Right renal pelvis (tissue), 4 donors: ENCODE measurements around the gene ST8SIA1. TPM values are rescaled to one million over a fixed set of nuclear protein-coding genes. Genes with fewer than 3 reads are reported as not detected.

Source experiments
- DNase-seq, 4 donors: peaks; one replicate each; pipeline ENCODE4 v3.0.0-alpha.2; 2013; ENCODE audit warnings: low read depth in 4 of 4, low spot score in 3 of 4, missing footprints in 1 of 4
- polyA plus RNA-seq, 4 donors: library from polyadenylated mRNA; unstranded; fragments of 120-200 nt; gene quantifications; one replicate each; pipeline ENCODE4 v1.2.1, GENCODE V29; 2013; ENCODE audit not compliant: insufficient read length in 4 of 4

Gene ST8SIA1
- polyA plus RNA-seq, 4 donors: 5.3 to 6.3 (median 5.9) TPM

DNA sequence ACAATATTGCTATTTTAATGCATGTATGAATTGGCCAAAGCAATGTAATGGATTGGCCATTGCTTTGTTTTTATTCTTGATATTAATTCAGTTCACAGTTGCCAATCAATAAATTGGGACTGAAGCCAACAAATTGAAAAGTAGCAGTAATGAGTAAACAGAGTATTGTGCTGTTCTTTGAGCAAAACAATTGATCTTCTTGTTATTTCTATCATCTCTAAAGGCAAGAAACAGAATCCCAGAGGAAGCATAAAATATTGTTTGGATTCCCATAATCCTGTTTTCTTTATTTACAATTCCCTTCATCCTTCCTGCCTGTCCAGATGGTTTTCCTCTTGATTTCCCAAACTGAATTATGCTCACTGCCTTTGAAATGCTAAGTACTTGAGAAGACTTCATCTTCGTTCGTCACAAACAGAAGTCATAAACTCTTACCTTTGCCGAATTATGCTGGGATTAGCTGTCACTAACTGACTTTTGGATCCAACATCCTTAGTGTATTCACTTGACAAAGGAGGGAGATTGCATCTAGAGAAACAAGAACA is 85.9 kb downstream of the ST8SIA1 start:
- DNase-seq: no peak

DNA sequence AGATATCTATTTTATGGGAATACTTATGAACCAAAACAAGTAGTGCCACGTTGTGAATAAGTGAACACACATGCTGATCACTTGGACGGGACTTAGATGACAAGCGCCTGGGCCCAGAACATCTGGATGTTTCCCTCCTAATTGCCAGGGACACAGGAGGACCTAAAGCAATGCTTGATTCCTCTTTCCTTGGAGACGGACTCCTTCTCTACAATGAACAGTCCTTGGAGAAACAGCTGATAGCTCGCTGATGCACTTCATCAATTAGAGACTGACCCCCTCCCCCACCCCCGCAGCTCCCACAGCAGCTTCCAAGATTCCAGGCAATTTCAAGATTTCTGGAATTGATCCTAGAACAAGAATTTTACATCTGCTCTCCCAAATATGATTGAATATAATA is 86.4 kb downstream of the ST8SIA1 start:
- no peak for DNase-seq

DNA sequence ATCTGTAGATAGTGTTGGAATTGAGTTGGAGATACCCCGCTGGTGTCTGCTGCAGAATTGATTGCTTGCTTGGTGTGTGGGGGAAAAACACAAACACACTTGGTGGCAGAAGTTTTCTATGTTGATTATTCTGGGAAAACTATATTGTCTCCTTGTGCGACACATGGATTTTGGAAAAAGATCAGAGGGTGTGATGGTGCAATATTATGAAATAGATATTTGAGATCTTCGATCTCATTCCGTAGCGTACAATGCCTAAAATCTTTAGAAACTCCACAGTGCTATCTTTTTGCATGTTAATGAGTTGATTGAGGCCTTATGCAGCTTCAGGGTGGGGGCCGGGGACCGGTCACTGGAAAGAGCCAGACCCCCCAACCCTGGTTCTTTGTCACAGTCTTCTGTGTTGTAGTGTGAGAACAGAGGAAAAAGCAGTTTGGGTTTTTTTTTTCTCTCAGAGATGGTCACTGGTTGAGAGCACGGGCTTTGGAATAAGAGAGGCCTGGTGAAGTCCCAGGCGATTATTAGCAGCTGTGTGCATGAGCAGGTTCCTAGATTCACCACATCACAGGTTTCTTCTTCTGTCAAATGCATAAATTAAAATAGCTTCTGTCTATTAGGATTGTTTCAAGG is 88.2 kb downstream of the ST8SIA1 start:
- DNase-seq: no peak

DNA sequence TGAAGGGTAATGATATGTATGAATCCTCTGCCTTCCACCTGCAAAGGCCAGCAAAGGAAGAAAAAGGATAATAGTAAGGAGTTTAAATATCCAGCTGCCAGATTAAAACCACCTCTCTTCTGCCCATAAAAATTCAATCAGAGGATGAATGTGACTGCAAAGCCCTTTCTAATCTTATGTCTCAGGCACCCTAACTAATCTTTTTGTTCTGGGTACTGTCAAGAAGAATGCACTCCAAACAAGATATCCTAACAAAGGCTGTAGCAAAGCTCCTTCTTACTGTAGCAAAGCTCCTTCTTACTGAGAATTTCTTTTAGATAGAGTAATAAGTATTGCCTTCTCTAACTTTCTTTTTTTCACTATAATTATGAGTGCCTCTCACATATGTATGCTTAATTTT is 91.8 kb downstream of the ST8SIA1 start:
- no peak for DNase-seq

DNA sequence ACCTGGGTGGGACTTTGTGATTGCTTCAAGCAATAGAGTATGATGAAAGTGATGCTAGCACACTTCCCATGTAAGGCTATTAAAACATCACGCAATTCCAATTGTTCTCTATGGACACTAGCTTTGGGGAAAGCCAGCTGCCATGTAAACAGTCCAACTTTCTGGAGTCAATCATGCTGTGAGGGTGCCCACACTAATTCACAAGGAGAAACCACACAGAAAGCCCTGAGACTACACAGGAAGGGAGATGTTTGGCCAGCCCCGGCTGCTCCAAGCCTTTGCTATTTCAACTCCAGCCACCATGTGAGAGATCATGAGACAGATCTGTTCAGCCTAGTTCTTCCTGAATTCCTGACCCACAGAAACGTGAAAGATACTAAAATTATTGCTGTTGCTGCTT is 96.3 kb downstream of the ST8SIA1 start:
- DNase-seq: no peak

DNA sequence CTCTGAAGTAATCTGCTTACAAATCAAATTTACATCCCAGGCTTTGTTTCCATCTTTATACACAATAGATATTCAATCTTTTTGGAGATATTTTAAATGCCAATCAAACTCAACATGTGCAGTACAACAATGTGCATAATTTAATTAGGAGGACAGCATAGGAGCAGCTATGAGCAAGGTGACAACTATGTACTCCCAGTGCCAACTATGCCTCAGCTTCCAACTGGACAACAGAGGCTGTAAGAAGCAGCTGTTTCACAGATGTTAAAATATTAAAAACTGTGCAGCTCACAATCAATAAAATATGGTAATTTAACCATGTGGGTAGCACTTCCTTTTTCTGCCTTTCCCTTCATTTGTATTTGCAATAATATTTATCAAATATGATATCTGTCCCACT is 99.9 kb downstream of the ST8SIA1 start:
- no peak for DNase-seq

DNA sequence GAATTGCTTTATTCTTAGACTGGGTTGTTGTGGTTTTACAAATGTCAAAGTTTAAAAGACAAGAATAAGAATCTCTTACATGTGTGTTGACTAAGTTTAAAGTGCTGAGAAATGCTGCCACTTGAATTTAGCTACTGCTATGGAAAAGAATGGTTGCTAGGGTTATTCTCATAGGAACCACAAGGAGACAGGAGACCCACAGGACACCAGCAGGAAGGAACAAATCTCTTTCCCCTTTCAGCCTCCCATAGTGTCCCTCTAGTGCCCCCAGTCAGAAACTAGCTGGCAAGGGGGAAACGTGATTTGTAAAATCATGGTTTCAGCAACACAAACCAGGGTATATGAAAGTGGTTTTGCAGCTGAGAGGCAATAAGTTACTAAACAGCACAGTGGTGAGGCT is 102.7 kb downstream of the ST8SIA1 start:
- no peak for DNase-seq

DNA sequence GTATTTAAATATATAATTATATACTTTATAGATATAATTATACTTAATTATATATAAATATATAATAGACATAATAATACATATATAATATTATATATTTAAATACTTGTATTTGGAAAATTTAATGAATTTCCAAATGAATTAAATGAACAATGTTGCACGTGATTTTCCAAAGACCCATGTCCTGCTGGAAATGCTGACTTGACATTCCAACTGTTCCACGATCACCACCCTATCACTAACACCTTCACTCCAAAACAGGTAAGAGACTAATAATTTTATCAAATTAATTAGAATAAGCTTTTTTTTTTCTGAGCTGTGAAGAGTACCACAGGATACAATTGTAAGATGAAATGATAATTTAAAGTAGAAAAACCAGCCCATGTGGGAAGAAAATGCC is 103.4 kb downstream of the ST8SIA1 start:
- DNase-seq: no peak

DNA sequence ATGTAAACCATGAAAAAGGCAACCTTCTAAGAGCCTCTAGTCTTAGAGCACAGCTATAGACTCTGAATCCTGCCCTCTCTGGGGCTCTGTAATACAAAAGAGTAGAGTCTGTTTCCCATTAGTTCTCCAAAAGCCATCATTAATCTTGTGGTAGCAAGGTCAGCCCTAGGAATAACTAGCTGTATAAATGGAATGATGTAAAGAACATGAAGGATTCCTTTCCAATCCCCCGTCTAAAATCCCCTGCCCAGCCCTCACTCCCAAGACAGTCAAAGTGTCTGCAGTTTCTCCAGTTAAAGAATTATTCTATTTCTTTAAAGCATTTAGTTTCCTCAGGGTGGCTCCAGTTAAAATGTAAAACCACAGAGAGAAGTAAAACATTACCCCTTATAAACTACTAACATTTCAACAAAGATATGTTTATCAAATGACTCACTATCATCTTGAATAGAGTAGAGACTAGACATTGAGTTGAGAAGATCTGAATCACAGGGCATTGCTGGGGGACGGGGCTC is 104.2 kb downstream of the ST8SIA1 start:
- DNase-seq: no peak

DNA sequence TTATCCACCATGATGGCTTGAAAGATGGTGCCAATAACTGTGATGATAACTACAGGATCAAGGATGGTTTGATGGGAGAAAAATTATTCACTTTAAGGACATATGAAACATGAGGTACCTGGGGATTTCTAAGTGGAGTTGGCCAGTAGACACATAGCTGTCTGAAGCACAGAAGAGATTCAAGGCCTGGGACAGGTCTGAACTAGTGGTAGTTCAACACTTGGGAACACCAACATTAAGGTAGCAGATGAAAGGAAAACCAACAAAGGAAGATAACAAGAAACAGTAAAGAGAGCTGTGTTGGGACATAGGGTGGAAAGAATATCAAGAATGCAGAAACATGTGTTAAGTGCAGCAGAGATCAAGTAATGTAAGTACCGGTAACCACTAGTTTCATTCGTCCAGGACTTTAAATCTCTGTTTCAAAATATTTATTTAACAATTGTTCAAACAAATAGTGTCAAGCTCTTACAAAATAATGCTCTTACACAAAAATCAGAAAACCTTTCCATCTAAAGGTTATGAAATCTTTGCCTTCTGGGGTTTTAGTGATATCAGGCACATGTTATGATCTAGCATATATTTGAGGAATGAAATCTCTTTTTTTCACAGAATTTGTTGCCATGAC is 104.7 kb downstream of the ST8SIA1 start:
- DNase-seq: no peak

DNA sequence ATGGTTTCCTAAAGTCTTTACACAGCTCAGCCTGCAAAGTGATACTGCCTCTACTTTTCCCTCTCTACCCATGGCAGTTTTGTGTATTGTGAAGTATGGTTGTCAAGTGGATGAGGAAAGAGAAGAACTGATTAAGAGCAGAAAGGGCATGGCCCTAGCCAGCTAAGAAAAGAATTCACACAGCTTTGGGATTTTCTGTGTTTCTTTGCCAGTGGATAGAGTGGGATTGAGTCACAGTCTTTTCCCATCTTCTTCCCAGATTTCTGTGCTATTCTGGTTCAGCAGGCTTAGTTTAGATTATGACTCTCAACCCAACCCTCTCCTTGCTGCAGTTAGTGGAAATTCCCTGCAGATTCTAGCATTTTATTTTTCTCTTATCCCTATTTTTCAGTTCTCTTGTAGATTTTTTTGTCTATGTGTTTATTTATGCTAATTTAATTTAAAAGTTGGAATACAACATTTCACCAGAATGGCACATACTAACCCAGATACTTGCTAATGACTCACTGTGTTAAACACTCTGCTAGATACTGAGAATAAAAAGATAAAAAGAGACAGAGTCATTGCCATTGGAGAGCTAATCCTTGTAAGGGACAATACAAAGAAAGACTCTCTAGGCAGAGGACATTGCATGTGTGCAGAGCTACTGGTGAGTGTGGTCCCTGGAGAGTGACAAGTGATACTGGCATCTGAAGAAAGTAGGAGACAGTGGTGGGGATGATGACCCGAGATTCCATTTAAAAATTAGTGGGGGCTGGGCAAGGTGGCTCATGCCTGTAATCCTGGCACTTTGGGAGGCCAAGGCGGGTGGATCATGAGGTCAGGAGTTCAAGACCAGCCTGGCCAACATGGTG is 106.3 kb downstream of the ST8SIA1 start:
- no peak for DNase-seq

DNA sequence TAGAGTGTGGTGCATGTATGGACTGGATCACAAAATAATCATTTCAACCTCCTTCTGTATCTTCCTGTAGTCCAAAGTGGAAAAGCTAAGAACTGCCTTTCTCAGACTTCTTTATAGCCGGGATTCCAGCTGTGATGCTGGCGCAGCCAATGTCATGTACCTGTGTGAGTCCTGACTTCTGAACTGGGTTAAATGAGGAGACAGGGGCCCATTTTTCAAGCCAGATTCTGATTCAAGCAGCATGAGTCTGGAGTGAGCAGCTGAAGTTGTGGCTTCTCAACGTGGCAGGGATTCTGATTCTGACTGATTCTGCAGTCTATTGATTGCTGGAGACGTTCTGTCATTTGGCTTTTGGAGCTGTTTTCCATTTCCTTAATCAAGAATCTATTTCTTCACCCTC is 111.2 kb downstream of the ST8SIA1 start:
- no peak for DNase-seq

DNA sequence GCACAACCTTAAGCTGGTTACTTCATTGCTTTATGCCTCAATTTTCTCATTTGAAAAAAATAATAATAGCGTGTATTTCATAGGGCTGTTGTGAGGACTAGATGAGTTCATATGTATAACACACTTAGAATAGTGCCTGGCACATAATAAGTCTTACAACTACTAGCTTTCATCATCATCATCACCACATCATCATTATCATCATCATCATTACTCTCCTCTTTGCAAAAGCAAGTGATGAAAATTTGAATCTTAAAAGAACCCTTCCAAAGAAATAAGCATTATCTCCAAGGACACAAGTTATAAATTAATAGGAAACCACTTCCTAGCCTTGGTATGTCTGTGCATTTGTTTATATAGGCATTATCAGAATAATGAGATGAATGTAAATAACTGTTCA is 117.0 kb downstream of the ST8SIA1 start:
- no peak for DNase-seq

DNA sequence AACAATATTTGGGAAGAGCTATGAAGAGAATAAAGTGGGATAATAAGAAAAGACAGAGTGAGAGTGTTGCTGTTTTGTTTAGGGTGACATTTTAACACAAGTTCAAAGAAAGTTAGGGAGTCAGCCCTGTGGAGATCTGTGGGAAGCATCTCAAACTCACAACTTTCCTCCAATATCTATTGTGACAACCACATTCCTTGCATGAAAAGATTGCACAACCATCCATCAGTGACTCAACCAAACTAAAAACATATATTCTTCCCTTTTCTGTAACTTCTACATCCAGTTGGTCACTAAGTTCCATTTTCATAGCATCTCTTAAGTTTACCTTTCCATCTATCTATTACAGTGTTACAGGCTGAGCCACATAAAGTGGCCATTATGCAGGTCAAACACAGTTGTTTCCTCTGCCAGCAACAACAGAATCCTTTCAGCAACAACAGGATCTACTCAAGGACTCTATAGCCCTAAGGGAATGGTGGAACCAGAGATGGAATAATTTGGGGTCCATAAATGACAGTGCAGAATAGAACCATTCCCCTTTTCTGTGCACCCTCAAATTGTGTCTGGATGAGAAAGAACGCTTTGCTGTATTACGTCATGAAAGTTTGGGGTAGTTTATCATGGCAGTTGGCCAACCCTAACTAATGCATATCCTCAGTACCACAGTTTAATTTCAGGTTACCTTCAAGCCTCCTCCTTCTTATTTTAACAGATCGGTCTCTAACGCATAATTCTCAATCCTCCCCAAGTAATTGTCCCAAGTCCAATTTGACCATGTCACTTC is 118.8 kb downstream of the ST8SIA1 start:
- DNase-seq: no peak

DNA sequence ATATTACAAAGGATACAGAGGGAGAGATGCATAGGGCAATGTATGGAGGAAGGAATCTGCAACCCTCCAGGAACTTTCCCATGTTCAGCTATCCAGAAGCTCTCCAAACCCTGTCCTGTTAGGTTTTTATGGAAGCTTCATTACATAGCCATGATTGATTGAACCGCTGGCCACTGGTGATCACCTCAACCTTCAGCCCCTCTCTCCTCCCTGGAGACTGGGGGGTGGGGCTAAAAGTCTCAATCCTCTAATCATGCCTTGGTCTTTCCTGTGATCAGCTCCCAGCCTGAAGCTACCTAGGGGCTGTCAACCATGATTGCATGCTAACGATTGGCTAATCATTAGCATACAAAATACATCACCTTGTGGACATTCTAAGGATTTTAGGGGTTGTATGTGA is 123.4 kb downstream of the ST8SIA1 start:
- DNase-seq: no peak

DNA sequence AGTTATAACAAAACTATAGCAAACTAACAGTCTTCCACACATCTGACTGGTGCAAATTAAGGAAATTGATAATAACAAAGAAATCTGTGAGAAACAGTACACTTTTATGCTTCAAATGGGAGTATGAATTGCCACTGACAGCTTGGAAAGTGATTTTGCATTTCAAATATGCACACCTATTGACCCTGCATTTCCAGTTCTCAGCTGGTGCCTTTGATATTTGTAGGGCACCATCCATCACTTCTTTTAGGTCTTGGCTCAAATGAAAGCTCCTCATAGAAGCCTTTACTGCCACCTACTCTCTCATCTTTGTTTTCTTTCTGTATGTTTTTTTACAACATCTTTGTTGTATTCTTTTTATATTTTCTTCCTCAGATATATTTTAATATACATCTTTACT is 125.1 kb downstream of the ST8SIA1 start:
- no peak for DNase-seq

DNA sequence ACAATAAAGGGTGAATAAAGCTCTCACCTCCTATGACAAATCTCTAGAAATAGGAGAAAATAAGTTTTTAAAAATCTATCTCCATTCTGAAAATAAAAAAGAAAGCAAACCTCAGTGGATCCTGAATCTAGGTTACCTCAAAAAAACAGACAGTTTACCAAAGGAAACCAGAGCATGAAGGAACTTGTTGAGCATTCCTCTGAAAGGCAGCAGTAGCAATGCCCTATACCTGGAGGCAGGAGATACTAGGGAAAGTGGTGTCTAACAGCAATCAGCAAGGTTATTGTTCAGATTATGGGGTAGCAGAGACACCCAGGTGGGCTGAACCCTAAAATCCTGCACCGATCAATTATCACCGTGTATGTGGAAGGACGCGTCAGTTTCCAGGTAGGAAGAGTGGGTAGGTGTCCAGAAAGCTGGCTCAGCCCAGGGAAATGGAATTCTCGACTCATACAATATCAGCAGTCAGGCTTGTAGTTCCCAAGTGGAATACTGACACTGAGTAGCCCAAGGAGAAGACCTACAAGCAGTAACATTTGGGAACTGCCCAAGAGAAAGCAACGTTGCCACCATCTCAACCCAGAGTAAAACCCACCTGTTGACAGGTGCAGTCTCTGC is 128.3 kb downstream of the ST8SIA1 start:
- DNase-seq: no peak

DNA sequence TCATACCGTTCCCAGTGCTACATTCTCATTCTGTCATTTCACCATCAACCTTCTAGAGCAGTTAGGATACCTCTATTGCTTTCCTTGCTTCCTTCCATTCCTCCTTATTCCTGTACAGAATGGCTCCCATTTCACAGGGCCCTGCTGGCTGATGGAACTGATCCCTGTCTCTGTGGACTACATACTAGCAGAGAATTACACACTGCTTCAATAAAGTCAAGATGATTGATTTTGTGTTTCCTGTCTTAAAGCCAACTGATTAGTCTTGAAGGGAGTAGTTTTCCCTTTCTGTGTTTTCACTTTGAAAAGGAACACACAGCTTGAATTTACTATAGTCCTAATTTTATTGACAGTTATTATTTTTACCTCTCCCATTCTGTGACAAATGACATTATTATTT is 130.1 kb downstream of the ST8SIA1 start:
- DNase-seq: peak in 1 of 4 donors; percentile 17

DNA sequence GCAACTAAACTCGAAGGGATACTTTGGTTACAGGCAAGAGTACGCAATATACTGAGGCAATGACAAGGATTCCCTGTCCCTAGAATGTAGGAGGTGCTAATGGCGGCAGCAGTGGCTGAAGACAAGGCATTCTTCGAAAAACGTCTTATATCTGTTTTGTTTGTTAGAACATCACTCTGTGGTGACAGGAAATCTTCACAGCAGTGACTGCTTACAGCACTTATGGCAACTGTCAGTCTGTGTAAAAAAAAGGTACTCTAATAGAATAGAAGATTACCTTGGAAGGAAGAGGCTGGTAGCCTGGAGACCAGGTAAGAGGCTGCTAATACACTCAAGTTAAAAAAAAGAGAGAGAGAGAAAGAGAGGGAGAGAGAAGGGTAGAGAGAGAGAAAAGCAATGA is 131.7 kb downstream of the ST8SIA1 start:
- DNase-seq: no peak

DNA sequence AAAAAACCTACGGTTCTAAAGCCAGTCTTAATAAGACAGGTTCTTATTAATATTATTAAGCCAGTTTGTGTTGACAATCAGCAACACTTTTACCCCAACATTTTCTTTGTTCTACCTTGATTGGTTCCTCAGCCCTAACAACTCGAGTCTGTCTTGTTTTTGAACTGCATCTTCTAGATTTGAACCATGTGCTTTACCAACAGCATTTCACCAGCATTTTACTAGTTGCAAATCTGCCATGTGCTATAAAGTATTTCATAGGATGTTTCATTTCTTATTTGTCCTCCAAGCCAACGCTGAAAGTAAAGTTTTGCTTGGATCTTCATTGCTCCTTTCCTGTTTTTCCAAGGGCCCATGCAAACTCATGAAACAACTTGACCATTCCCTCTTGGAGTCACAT is 133.4 kb downstream of the ST8SIA1 start:
- no peak for DNase-seq
